GM18907 (cell line): Measurements from ENCODE around the gene TTBK1.

Experiments
- ATAC-seq: cut with Tn5 transposase; IDR thresholded peaks from one replicate; pipeline ENCODE4 v1.9.1; 2021; ENCODE audit warnings: mild to moderate bottlenecking, moderate library complexity; ENCODE audit not compliant: unreplicated experiment

Gene TTBK1

GRCh38 chr6:43335469-43335868 is 92.2 kb downstream of the TTBK1 start:
- no peak for ATAC-seq

GRCh38 chr6:43336382-43336781 is 93.1 kb downstream of the TTBK1 start:
- no peak for ATAC-seq
